Pancreas (tissue), 10 donors: Measurements from ENCODE around the gene ACTG1. TPM values are rescaled to one million over a fixed set of nuclear protein-coding genes. Genes with fewer than 3 reads are reported as not detected.

Experiments
- ATAC-seq, 4 donors: fragments of 200-7000 bp; cut with Tn5 transposase; one replicate each; pipeline versions ENCODE4 v1.8.0 to v1.9.1; 2020; ENCODE audit warnings: mild to moderate bottlenecking in 4 of 4, moderate library complexity in 4 of 4
- DNase-seq, 6 donors: peaks; one replicate each; pipeline ENCODE4 v3.0.0-alpha.2; 2020
- FAIRE-seq: peaks from 2 replicates; lab custom pipeline; 2012; peaks lifted over from hg19 to GRCh38; lab: Jason Lieb, UNC
- H3K27ac ChIP-seq, 4 donors: fragments of 200-600 bp; sonication (generic); 1 replicate in 3 of 4; 2 replicates in 1 of 4; pipeline versions ENCODE4 v1.5.0 to v1.8.0; 2020
- H3K27me3 ChIP-seq, 4 donors: fragments of 200-600 bp; one replicate each; pipeline ENCODE4 v1.8.0; 2021
- H3K36me3 ChIP-seq, 3 donors: fragments of 200-600 bp; sonication (generic) in 1 of 3; one replicate each; pipeline versions ENCODE4 v1.5.0 to v1.8.0; 2020 to 2021
- H3K4me1 ChIP-seq, 3 donors: fragments of 200-600 bp; one replicate each; pipeline ENCODE4 v1.8.0; 2021
- H3K4me3 ChIP-seq, 4 donors: fragments of 200-600 bp; sonication (generic) in 2 of 4; one replicate each; pipeline versions ENCODE4 v1.5.0 to v1.8.0; 2020 to 2021
- H3K9me3 ChIP-seq, 4 donors: fragments of 200-600 bp; one replicate each; pipeline ENCODE4 v1.8.0; 2021
- CTCF ChIP-seq, 4 donors: fragments of 200-600 bp; sonication (generic) in 3 of 4; IDR thresholded peaks; one replicate each; pipeline versions ENCODE4 v1.5.0 to v1.8.0; 2021; ENCODE audit warnings: antibody characterized with exemption in 4 of 4
- WGBS, 2 donors: extraction: QIAGEN DNeasy Blood & Tissue Kit; methylation state at CpG; one replicate each; pipeline ENCODE4 v1.1.7; 2013; 5-methylcytosine and 5-hydroxymethylcytosine counted together
- intact Hi-C, 3 donors: fragments of 100-400 bp; cut with DNase I; formaldehyde crosslinking; loops; one replicate each; pipeline versions ENCODE4 v1.11.1 to v1.14.2; 2022
- polyA plus RNA-seq, 2 donors: library from polyadenylated mRNA; stranded (reverse); fragments of 200-250 nt; gene quantifications; one replicate each; pipeline ENCODE4 v1.2.3, GENCODE V29; 2013
- total RNA-seq, 6 donors: library from RNA; stranded (reverse); fragmentation: NEBNext Ultra II Directional in 4 of 6; extraction: Animal tissue kit (Norgen Biotek cat#: 25700) in 4 of 6; gene quantifications; one replicate each; pipeline versions ENCODE4 v1.2.1 to v1.2.4, GENCODE V29; 2021 to 2023
- donor health status: healthy with polysubstance abuse.
- donor health status: DM: no; HTN: no; CAD: no; lungs with moderate emphysema.
- donor health status: DM: no; HTN: no; CAD: no.
- donor health status: control.
- donor health status: control.
- donor health status: Bipolar disorder and iron deficiency.
- donor health status: DM: yes; HTN: yes; CAD: no.
- donor health status: DM: no; HTN: no; CAD: no.
- donor health status: DM: no; HTN: no; CAD: no.
- donor health status: DM: yes; HTN: yes; CAD: no.

The ACTG1 gene
- total and polyA plus RNA-seq, 8 donors = 889 to 2,872 (median 1,674) TPM

- no peaks in the 10 kb centered on the region for H3K4me1 ChIP-seq
- no peak for TF ChIP-seq CTCF (IDR thresholded peaks at IDR 0.05)
- H3K27ac ChIP-seq = no peak overlapping the region
- WGBS, 2 donors = 40 to 56% methylated on average over 8 of the region's 8 CpGs
- H3K9me3 ChIP-seq = no peaks in the 10 kb centered on the region
- no peaks in the 10 kb centered on the region for H3K27me3 ChIP-seq
- no peaks in the 10 kb centered on the region for H3K36me3 ChIP-seq
- ATAC-seq (peak in 3 of 4 donors; percentile 17 to 79 (median 77)), DNase-seq (peak in 1 of 6 donors; percentile 37), FAIRE-seq (no peak)
- no peak overlapping the region for H3K4me3 ChIP-seq
- intact Hi-C loops = no loop called here
Measured at GRCh38 chr17:81494626-81495377, 17.8 kb downstream of the ACTG1 start.

GRCh38 chr17:81493198-81494038 lies 19.2 kb downstream of the ACTG1 start:
- Histone ChIP-seq H3K27me3 (no peaks in the 10 kb centered on the region), H3K9me3 (no peaks in the 10 kb centered on the region), H3K4me1 (peaks cover 0 to 4% (median 3%) of the 10 kb centered on the region in 3 donors), H3K36me3 (no peaks in the 10 kb centered on the region), H3K27ac (no peak overlapping the region), H3K4me3 (no peak overlapping the region)
- ATAC-seq (no peak), DNase-seq (no peak), FAIRE-seq (no peak)
- TF ChIP-seq CTCF (IDR thresholded peaks at IDR 0.05) = no peak
- intact Hi-C loops = no loop called here
- WGBS, 2 donors = 85 to 87% methylated on average over 16 of the region's 16 CpGs

- Histone ChIP-seq H3K4me1 (peaks cover 0 to 5% (median 4%) of the 10 kb centered on the region in 3 donors), H3K27ac (no peak overlapping the region), H3K9me3 (no peaks in the 10 kb centered on the region), H3K27me3 (no peaks in the 10 kb centered on the region), H3K4me3 (no peak overlapping the region), H3K36me3 (no peaks in the 10 kb centered on the region)
- no peak for DNase-seq
- no peak for ATAC-seq
- intact Hi-C loops = no loop called here
- no peak for TF ChIP-seq CTCF (IDR thresholded peaks at IDR 0.05)
- WGBS, 2 donors = 87 to 91% methylated on average over 9 of the region's 9 CpGs
- FAIRE-seq = no peak
Measured at GRCh38 chr17:81492706-81493105, 19.9 kb downstream of the ACTG1 start.

GRCh38 chr17:81492202-81492601 lies 20.4 kb downstream of the ACTG1 start:
- FAIRE-seq = no peak
- intact Hi-C loops = no loop called here
- Histone ChIP-seq H3K27ac (no peak overlapping the region), H3K9me3 (no peaks in the 10 kb centered on the region), H3K4me1 (peaks cover 0 to 6% (median 5%) of the 10 kb centered on the region in 3 donors), H3K27me3 (no peaks in the 10 kb centered on the region), H3K4me3 (no peak overlapping the region), H3K36me3 (no peaks in the 10 kb centered on the region)
- 69 to 72% methylated on average over 18 of the region's 18 CpGs for WGBS, 2 donors
- ATAC-seq = no peak
- no peak for DNase-seq
- TF ChIP-seq CTCF (IDR thresholded peaks at IDR 0.05) = no peak
